C4-2B (cell line): Measurements from ENCODE around the gene RASAL2.

Experiments
- ZFX ChIP-seq: fragments of 450-650 bp; IDR thresholded peaks from 2 replicates; pipeline ENCODE4 v1.6.1; 2017
- TF ChIP-seq, protein P1 (sequence below): fragments of 450-650 bp; conservative IDR thresholded peaks from 2 replicates; pipeline ENCODE4 v1.5.1; 2017; ENCODE audit warnings: mild to moderate bottlenecking

DNA sequence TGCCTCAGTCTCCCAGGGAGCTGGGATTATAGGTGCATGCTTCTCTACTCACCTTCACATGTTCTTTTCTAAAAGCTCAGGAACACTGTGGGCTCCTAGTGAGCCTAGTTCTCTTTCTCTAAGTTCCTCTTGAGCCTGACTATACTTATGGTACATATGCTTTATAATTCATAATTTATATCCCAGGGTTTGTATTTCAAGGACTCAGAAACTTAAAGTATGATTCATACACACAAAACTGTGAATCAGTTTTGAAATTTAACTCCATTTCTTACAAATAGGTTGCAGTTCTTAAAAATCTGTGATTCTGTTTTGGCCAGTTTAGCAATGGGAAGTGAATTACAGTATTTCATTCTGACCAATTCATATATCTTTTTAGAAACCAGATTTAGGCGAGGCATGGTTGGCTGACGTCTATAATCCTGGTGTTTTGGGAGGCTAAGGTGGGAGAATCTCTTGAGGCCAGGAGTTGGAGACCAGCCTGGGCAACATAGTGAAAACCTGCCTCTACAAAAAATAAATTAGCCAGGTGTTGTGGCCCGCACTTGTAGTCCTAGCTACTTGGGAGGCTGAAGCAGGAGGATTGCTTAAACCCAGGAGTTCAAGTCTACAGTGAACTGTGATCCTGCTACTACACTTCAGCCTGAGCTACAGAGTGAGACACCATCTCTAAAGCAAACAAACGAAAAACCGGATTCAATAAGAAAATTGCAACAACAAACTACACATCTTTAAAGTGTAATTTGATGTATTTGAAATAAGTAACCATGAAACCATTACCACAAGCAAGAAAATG lies 15.6 kb downstream of the RASAL2 start:
- TF ChIP-seq, protein P1, sequence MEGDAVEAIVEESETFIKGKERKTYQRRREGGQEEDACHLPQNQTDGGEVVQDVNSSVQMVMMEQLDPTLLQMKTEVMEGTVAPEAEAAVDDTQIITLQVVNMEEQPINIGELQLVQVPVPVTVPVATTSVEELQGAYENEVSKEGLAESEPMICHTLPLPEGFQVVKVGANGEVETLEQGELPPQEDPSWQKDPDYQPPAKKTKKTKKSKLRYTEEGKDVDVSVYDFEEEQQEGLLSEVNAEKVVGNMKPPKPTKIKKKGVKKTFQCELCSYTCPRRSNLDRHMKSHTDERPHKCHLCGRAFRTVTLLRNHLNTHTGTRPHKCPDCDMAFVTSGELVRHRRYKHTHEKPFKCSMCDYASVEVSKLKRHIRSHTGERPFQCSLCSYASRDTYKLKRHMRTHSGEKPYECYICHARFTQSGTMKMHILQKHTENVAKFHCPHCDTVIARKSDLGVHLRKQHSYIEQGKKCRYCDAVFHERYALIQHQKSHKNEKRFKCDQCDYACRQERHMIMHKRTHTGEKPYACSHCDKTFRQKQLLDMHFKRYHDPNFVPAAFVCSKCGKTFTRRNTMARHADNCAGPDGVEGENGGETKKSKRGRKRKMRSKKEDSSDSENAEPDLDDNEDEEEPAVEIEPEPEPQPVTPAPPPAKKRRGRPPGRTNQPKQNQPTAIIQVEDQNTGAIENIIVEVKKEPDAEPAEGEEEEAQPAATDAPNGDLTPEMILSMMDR, result no peak
- TF ChIP-seq ZFX, result no peak
